GM23248 (cell line): ENCODE results near the gene NR1H4. TPM values are rescaled to one million over a fixed set of nuclear protein-coding genes. Genes with fewer than 3 reads are reported as not detected.
A peak's percentile ranks its signal among the peaks of the same experiment; 100 is the strongest.

ENCODE experiments used
- DNase-seq: peaks from one replicate; pipeline ENCODE4 v3.0.0-alpha.2; 2015
- H2AFZ ChIP-seq: fragments of 200-600 bp; sonication (generic); 2 replicates; pipeline ENCODE4 v1.6.1; 2016; ENCODE audit warnings: antibody characterized with exemption
- H3F3A ChIP-seq: fragments of 200-600 bp; sonication (generic); 2 replicates; pipeline ENCODE4 v1.6.1; 2016; ENCODE audit warnings: mild to moderate bottlenecking, antibody characterized with exemption, mixed run types; ENCODE audit not compliant: insufficient read depth
- H3K27ac ChIP-seq: fragments of 200-600 bp; sonication (generic); 2 replicates; pipeline ENCODE4 v1.5.1; 2016; ENCODE audit warnings: mild to moderate bottlenecking
- H3K27me3 ChIP-seq: fragments of 200-600 bp; sonication (generic); replicated peaks from 2 replicates; pipeline ENCODE4 v1.6.1; 2016; ENCODE audit warnings: mild to moderate bottlenecking; ENCODE audit not compliant: insufficient read depth
- H3K36me3 ChIP-seq: fragments of 200-600 bp; sonication (generic); 2 replicates; pipeline ENCODE4 v1.6.1; 2016; ENCODE audit warnings: low read depth, mild to moderate bottlenecking
- H3K4me1 ChIP-seq: fragments of 200-600 bp; sonication (generic); 2 replicates; pipeline ENCODE4 v1.6.1; 2016; ENCODE audit warnings: mild to moderate bottlenecking; ENCODE audit not compliant: insufficient read depth
- H3K4me2 ChIP-seq: fragments of 200-600 bp; sonication (generic); one replicate; pipeline ENCODE4 v1.6.1; 2016; ENCODE audit warnings: mild to moderate bottlenecking; ENCODE audit not compliant: unreplicated experiment
- H3K4me3 ChIP-seq: fragments of 200-600 bp; sonication (generic); 2 replicates; pipeline ENCODE4 v1.5.1; 2016; ENCODE audit warnings: mild to moderate bottlenecking
- H3K79me2 ChIP-seq: fragments of 200-600 bp; sonication (generic); 2 replicates; pipeline ENCODE4 v1.6.1; 2016; ENCODE audit warnings: mild to moderate bottlenecking; ENCODE audit not compliant: insufficient read depth
- H3K9ac ChIP-seq: fragments of 200-600 bp; sonication (generic); 2 replicates; pipeline ENCODE4 v1.6.1; 2016; ENCODE audit warnings: mild to moderate bottlenecking
- H3K9me2 ChIP-seq: fragments of 200-600 bp; sonication (generic); 2 replicates; pipeline ENCODE4 v1.6.1; 2016; ENCODE audit warnings: mixed run types, mild to moderate bottlenecking, moderate library complexity; ENCODE audit not compliant: insufficient read depth
- H3K9me3 ChIP-seq: fragments of 200-600 bp; sonication (generic); one replicate; pipeline ENCODE4 v1.6.1; 2017; ENCODE audit warnings: low read depth
- H4K20me1 ChIP-seq: fragments of 200-600 bp; sonication (generic); 2 replicates; pipeline ENCODE4 v1.6.0; 2016; ENCODE audit not compliant: insufficient read depth
- EZH2 ChIP-seq: fragments of 200-600 bp; sonication (generic); IDR thresholded peaks from 2 replicates; pipeline ENCODE4 v1.6.1; 2018; ENCODE audit warnings: antibody characterized with exemption, mild to moderate bottlenecking; ENCODE audit not compliant: insufficient read depth, poor library complexity, severe bottlenecking
- EZH2phosphoT487 ChIP-seq: fragments of 200-600 bp; sonication (generic); IDR thresholded peaks from 2 replicates; pipeline ENCODE4 v1.6.1; 2018; ENCODE audit warnings: antibody characterized with exemption, moderate library complexity, mild to moderate bottlenecking, low read depth; ENCODE audit not compliant: insufficient read depth
- WGBS, 2 experiments: methylation state at CpG; one replicate each; pipeline ENCODE4 v1.1.6; 2015 to 2017; ENCODE audit warnings: low lambda C conversion rate in 2 of 2, low coverage in 1 of 2; ENCODE audit errors: missing lambda C conversion rate in 2 of 2; 5-methylcytosine and 5-hydroxymethylcytosine counted together
- in situ Hi-C: fragments of 300-500 bp; cut with MboI; formaldehyde crosslinking; loops from 2 replicates; pipeline ENCODE4 v1.15.0; 2020
- polyA plus RNA-seq: library from polyadenylated mRNA; unstranded; fragments of >200 nt; fragmentation: Nextera tagmentation; extraction: Ambion mirVana; gene quantifications from 2 replicates; pipeline ENCODE4 v1.2.1, GENCODE V29; 2016
- total RNA-seq: library from RNA; depleted of rRNA; stranded (reverse); fragments of >200 nt; shearing (Covaris generic); gene quantifications from 2 replicates; pipeline ENCODE4 v1.2.3, GENCODE V29; 2014

Gene NR1H4
- total and polyA plus RNA-seq, 2 experiments from 2014 or later: not detected

DNA sequence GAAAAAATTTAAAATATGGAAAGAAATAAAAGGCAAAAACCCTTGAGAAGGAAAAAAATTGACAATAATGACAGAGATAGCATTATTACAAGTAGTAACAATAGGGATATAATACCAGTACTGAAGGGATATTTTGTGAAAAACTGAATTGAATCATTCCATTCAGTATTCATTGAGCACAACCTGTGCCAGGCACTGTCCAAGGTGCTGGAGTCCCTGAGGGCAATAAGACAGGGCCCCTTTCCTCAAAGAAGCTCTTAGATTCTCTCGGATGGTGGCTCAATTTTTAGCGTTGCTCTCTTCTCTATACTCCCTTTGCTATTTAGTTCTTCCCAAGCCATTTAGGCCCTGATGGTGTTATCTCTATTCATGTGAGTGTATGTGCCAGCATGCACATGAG lies 65.5 kb downstream of the NR1H4 start:
- H3K4me2 ChIP-seq: no peak overlapping the region
- H2AFZ ChIP-seq: no peak overlapping the region
- peak; percentile 56 for DNase-seq
- H3K27ac ChIP-seq: no peak overlapping the region
- no peaks in the 10 kb centered on the region for H3K79me2 ChIP-seq
- H3F3A ChIP-seq: no peaks in the 10 kb centered on the region
- no peaks in the 10 kb centered on the region for H3K9me3 ChIP-seq
- H3K4me1 ChIP-seq: no peaks in the 10 kb centered on the region
- no peaks in the 10 kb centered on the region for H3K27me3 ChIP-seq
- in situ Hi-C loops: no loop called here
- no peaks in the 10 kb centered on the region for H3K9me2 ChIP-seq
- H3K36me3 ChIP-seq: no peaks in the 10 kb centered on the region
- 11 to 34% methylated on average over 2 of the region's 2 CpGs for WGBS, 2 experiments
- H4K20me1 ChIP-seq: no peaks in the 10 kb centered on the region
- H3K9ac ChIP-seq: no peak overlapping the region
- TF ChIP-seq EZH2 (no peak), EZH2phosphoT487 (no peak)
- no peak overlapping the region for H3K4me3 ChIP-seq

GRCh38 chr12:100544165-100544564 lies 70.5 kb downstream of the NR1H4 start:
- Histone ChIP-seq H3K9me3 (no peaks in the 10 kb centered on the region), H3K4me1 (no peaks in the 10 kb centered on the region), H3K27ac (no peak overlapping the region), H3K27me3 (no peaks in the 10 kb centered on the region), H3K79me2 (no peaks in the 10 kb centered on the region), H3K9ac (no peak overlapping the region), H3K4me2 (no peak overlapping the region), H4K20me1 (no peaks in the 10 kb centered on the region), H3K4me3 (no peak overlapping the region), H3F3A (no peaks in the 10 kb centered on the region), H3K9me2 (no peaks in the 10 kb centered on the region), H2AFZ (no peak overlapping the region), H3K36me3 (no peaks in the 10 kb centered on the region)
- 67 to 72% methylated on average over 4 of the region's 4 CpGs for WGBS, 2 experiments
- no peak for DNase-seq
- in situ Hi-C loops: no loop called here
- TF ChIP-seq EZH2phosphoT487: no peak
- TF ChIP-seq EZH2: no peak

- WGBS, 2 experiments: 69 to 80% methylated on average over 1 of the region's 1 CpG
- in situ Hi-C loops: no loop called here
These were observed 71.4 kb downstream of the NR1H4 start for GRCh38 chr12:100545092-100545491.

DNA sequence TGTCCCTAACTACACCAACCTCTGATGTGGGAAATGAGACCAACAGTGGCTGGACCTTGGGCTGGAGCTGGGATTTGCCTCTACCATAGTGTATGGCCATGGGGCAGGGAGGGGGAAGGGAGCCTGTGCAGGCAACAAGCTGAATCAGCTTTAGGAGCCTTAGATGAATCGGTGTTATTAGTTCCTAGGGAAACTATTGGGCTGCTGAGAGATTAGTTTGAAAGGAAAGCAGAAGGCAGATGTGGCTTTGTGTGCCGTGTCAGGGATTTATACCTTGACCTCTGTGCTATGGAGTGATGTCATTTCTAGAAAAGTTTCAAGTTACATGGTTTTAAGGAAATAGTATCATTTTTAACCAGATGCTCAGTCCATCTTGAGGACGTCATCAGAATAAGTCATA lies 80.3 kb downstream of the NR1H4 start:
- Histone ChIP-seq H3K36me3 (no peaks in the 10 kb centered on the region), H3F3A (no peaks in the 10 kb centered on the region), H4K20me1 (no peaks in the 10 kb centered on the region), H3K9me2 (no peaks in the 10 kb centered on the region), H3K4me3 (no peak overlapping the region), H3K27ac (no peak overlapping the region), H2AFZ (no peak overlapping the region; the same call in 1 of the 2 replicates), H3K27me3 (no peaks in the 10 kb centered on the region), H3K4me1 (no peaks in the 10 kb centered on the region), H3K9ac (no peak overlapping the region), H3K79me2 (no peaks in the 10 kb centered on the region), H3K9me3 (no peaks in the 10 kb centered on the region), H3K4me2 (no peak overlapping the region)
- TF ChIP-seq EZH2 (no peak), EZH2phosphoT487 (no peak)
- in situ Hi-C loops: loop anchor here (10.0 kb wide), 1 partner anchor 309 kb away; no protein-coding TSS in a partner anchor
- 40 to 54% methylated on average over 3 of the region's 3 CpGs for WGBS, 2 experiments
- peak; percentile 17 for DNase-seq

More at GRCh38 chr12:100545092-100545491, 71.4 kb downstream of the NR1H4 start:
- H3K4me1 ChIP-seq: no peaks in the 10 kb centered on the region
- H3K36me3 ChIP-seq: no peaks in the 10 kb centered on the region
- H3K9me3 ChIP-seq: no peaks in the 10 kb centered on the region
- no peaks in the 10 kb centered on the region for H3F3A ChIP-seq
- no peak overlapping the region for H2AFZ ChIP-seq
- no peak overlapping the region for H3K9ac ChIP-seq
- H4K20me1 ChIP-seq: no peaks in the 10 kb centered on the region
- no peaks in the 10 kb centered on the region for H3K79me2 ChIP-seq
- no peak overlapping the region for H3K27ac ChIP-seq
- DNase-seq: no peak
- TF ChIP-seq EZH2 (no peak), EZH2phosphoT487 (no peak)
- no peaks in the 10 kb centered on the region for H3K9me2 ChIP-seq
- no peak overlapping the region for H3K4me3 ChIP-seq
- H3K27me3 ChIP-seq: no peaks in the 10 kb centered on the region
- no peak overlapping the region for H3K4me2 ChIP-seq
